Measurements from ENCODE around the gene SLC10A1.
"Not testable (repeated sequence)": the region's sequence is repeated elsewhere in the genome, so short reads cannot be mapped to it uniquely, and the experiment has no call there.

- TF ChIP-seq, protein P1, sequence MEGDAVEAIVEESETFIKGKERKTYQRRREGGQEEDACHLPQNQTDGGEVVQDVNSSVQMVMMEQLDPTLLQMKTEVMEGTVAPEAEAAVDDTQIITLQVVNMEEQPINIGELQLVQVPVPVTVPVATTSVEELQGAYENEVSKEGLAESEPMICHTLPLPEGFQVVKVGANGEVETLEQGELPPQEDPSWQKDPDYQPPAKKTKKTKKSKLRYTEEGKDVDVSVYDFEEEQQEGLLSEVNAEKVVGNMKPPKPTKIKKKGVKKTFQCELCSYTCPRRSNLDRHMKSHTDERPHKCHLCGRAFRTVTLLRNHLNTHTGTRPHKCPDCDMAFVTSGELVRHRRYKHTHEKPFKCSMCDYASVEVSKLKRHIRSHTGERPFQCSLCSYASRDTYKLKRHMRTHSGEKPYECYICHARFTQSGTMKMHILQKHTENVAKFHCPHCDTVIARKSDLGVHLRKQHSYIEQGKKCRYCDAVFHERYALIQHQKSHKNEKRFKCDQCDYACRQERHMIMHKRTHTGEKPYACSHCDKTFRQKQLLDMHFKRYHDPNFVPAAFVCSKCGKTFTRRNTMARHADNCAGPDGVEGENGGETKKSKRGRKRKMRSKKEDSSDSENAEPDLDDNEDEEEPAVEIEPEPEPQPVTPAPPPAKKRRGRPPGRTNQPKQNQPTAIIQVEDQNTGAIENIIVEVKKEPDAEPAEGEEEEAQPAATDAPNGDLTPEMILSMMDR (conservative IDR thresholded peaks at IDR 0.05; ENCODE audit: low read depth, low read length): not testable (repeated sequence)
- not testable (repeated sequence) for TF ChIP-seq EZH2 (IDR thresholded peaks at IDR 0.05; ENCODE audit: borderline replicate concordance, low read depth, low read length, poor library complexity, severe bottlenecking)
These were observed 60.6 kb downstream of the SLC10A1 start for GRCh38 chr14:69736405-69736804.

Data from A673 (cell line).